Left renal pelvis (tissue), 4 donors: ENCODE results near the gene EVI5. TPM values are rescaled to one million over a fixed set of nuclear protein-coding genes. Genes with fewer than 3 reads are reported as not detected.
"Not testable (repeated sequence)": the region's sequence is repeated elsewhere in the genome, so short reads cannot be mapped to it uniquely, and the experiment has no call there.

Source experiments
- DNase-seq, 4 donors: peaks; one replicate each; pipeline ENCODE4 v3.0.0-alpha.2; 2013; ENCODE audit warnings: low read depth in 4 of 4, low spot score in 3 of 4
- polyA plus RNA-seq, 4 donors: library from polyadenylated mRNA; unstranded; fragments of 120-200 nt; gene quantifications; one replicate each; pipeline ENCODE4 v1.2.1, GENCODE V29; 2013; ENCODE audit not compliant: insufficient read length in 4 of 4

EVI5 gene
- polyA plus RNA-seq, 4 donors = 18.1 to 24.0 (median 21.5) TPM

DNA sequence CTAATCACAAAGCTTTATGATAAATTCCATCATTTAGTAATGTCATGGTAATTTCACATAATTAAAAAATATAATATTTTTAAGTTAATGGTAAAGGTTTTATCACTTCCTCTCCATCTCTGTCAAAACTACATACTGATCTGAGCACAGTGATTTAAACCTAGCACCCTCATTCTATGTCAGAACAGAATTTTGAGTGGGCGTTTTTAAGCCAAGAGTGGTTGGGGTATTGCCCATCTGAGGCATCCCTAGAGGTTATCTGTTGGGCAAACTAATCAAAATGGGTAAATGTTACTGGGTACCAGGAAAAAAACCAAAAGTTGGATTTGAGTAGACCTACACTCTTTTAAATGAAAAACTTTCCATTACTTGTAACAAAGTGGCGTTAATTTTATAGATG lies 197.5 kb downstream of the EVI5 start:
- no peak for DNase-seq

DNA sequence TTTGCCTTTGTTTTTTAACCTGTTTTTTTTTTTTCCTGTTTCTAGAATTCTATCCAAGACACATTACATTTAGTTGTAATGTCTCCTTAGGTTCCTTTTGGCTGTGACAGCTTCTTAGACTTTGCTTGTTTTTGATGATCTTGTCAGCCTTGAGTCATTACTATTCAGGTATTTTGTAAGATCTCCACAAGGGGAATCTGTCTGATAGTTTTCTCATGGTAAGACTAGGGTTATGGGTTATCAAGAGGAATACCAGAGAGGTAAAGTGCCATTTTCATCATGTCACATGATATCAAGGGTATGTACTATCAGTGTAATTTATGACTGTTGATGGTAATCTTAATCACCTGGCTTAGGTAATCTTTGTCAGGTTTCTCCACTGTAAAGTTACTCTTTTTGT lies 199.1 kb downstream of the EVI5 start:
- DNase-seq = no peak

DNA sequence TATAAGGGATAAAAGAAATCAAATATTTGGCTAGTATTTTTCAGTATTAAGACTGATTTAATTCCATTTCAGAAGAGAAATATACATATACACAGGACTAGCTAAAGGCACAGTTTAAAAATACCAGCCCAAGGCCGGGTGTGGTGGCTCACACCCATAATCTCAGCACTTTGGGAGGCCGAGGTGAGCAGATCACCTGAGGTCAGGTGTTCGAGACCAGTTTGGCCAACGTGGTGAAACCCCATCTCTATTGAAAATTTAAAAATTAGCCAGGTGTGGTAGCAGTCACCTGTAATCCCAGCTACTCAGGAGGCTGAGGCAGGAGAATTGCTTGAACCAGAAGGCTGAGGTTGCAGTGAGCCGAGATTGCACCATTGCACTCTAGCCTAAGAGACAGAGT lies 200.1 kb downstream of the EVI5 start:
- DNase-seq = not testable (repeated sequence)

DNA sequence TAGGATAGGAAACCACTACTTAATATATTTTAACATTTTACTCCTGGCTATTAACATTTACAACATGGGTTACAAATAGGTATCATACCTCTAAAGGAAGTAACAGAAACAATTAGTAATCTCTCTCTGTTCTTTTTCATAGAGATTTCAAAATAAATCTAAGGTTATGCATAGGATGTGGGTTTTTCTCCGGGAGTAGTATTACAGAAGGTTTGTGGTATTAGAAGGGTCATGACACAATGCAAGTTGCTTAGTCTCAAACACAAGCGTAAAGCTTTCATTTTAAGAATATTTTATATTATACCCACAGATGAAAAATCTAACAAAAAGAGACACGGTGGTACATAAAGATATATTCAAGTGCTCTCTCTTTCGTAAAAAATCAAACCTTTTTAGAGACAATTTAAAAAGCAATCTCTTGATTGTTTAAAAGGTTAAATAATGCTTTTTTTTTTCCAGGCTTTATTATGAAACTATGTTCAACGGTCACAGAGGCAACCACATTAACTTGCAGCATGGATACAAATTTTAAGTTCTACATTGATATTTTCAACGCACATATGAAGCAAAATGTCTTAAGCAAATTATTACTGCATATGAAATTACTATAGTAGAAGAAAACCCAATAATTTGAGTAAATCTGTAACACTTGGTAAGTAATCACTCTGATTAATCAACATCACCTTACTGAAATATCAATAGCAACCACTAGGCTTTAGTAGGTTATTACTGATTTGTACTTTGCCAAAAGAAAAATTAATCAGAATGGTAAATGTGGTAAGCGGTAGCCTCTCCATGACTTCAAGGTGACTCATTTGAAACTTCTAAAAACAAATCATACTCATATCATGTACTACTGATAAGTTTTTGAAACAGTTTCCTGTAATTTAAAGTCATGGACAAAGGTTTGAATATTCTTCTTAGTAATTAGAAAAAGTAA lies 200.8 kb downstream of the EVI5 start:
- DNase-seq = no peak

DNA sequence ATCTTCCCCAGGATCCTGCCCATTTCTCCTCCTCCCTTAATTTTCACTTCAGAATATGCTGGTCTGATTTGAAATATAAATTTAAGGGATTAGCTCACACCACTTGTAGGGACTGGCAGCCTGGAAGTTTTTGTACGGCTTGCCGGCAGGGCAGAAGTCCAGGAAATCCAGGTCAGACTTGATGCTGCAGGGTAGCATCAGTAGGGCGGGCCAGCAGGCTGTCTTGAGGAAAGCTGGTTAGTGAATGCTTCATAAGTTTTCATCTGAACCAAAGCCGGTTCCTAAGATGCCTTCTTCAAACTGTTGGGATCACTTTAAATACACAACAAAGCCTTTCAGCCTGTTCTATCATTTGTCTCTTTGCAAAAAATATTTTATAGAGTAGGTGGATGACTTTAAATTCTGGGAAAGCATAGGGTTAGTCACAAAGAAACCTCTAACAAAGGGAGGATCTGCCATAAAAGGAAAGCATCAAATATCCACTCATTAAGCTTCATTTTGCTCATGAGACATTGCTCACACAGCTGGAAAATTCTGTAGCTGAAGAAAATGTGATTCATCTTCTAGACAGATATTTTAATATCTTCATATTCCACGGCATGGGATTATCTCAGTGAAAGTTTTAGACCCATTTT lies 207.5 kb downstream of the EVI5 start:
- DNase-seq = no peak

DNA sequence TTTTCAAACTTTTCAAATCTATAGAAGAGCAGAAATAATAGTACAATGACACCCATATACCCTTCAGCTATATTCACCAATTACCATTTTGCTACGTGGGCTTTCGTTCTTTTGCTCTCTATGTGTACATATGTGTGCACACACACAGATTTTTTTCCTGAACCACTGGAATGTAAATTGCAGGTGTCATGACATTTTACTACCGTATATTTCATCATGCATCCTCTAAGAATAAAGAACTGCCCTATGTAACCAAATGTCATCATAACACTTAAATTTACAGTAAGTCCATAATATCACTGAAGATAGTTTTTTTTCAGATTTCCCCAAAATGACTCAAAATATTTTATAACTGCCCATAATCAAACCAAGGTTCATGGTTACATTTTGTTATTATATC lies 209.8 kb downstream of the EVI5 start:
- DNase-seq = no peak

DNA sequence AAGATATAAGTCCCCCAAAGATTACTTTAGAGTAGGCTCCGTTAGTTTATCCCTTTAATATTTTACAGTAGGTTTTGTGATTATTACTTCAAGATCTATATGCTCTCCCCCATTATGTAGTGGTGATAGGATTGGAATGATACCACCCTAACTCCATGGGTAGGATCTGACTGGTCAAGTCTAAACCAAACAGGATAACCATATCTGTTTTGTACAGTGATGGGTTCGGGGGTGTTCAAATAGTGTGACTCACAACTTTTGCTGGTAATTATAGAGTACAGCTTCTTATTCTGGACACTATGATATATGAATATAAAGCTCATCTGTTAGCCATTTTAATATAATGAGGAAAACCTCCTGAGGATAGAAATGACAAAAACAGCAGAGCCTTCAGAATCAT lies 212.4 kb downstream of the EVI5 start:
- DNase-seq = no peak

DNA sequence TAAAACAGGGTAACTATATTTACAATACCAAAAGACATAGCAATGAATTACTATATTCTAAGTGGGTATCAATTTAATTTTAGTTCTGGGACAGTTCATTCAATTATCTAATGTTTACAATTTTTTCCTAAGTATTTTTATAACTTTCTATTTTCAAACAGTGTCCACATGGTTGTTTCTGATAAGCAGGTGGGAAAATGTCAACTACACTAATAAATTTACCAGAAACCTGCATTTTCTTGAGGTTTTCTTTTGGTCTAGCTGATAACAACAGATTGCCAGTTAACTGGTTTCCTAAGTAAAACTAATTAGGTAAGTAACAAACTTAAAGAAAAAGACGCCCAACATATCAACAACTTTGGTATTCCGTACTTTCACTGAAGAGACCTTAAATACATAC lies 213.3 kb downstream of the EVI5 start:
- DNase-seq = no peak

DNA sequence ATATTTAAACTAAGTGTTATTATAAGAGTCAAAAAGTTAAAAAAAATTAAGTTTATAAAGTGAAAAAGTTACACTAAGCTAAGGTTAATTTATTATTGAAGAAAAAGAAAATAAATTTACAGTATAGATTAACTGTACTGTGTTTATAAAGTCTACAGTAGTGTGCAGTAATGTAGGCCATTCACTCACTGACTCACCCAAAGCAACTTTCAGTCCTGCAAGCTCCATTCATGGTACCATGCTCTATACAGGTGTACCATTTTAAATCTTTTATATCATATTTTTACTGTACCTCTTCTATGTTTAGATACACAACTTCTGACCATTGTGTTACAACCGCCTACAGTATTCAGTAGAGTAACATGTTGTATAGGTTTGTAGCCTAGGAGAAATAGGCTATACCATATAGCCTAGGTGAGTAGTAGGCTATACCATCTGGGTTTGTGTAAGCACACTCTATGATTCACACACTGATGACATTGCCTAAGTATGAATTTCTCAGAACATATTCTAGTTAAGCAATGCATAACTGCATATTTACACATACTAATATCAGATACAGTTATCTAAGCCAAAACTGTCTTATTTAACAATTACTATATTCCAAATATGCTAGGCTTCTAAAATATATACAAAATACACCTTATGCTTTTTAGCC lies 217.6 kb downstream of the EVI5 start:
- DNase-seq = no peak

DNA sequence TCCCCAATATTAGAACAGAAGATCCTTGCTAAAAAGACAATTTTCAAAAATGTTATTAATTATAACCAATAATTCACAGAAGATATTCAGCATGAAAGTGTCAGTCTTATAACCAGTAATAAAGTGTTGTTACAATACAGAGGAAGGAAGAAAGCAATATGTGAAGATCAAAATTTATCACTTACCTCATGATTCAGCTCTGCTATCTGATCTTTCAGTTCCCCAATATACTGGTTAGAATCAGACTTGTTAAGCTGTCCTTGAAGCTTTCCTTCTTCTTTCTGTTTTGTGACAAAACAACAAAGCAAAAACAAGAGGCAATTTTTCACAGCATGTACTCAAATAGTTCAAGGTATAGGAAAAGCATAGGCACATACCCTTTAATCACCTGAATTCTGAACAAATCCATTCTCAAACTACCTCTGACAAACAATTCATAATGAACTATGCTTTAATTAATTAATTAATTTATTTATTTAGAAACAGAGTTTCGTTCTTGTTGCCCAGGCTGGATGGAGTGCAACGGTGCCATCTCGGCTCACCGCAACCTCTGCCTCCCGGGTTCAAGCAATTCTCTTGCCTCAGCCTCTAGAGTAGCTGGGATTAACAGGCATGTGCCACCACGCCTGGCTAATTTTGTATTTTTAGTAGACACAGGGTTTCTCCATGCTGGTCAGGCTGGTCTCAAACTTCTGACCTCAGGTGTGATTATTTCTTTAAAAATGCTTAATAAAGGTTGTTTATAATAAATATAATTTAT lies 221.3 kb downstream of the EVI5 start:
- no peak for DNase-seq

DNA sequence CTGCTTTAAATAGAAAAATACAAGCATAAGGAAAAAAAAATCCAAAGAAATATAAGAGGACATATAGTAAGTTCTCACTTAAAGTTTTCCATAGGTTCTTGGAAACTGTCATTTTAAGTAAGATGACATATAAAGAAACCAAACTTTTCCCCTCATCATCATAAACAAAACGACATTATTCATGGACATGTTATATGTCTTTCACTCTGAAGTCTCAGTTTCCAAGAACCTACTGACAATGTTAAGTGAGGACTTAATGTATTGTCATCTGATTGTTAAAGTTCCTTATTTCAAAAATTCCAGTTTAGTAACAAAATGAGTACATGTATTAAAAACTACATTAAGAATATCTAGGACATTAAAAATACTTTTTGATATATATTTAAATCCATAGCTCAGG lies 228.6 kb downstream of the EVI5 start:
- DNase-seq = no peak

DNA sequence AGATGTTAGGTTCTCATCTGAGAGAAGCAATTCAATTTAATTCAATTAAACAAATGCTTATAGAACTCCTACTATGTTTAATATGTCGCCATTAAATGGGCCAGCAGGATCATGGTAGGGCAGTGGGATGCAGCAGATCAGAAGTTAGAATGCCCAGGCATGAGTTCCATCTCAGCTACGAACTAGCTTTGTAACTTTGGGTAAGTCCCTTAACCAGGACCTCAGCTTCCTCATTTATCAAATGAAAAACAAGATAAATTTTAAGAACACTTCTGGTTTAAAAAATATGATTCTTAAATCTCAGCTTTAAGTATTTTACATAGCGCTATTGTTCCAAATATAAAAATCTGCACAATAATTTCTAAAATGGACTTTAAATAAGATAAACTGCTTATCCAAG lies 230.7 kb downstream of the EVI5 start:
- DNase-seq = no peak

DNA sequence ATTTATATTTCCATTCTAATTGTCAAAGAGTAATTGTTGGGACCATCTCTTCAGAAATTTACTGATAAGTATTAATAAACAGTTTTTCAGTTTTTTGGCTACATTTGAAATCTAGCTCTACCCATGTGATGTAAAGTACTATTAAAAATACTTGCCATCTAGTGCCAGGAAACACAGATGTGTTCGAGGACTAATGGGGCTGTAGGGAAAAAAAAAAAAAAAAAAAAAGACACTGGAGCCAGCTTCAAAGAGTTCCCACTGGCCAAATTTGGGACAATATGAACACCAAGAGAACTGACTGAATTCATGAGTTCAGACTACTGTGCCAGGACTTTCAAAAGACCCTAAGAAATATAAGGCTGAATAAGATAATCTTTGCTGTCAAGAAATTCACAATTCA lies 233.0 kb downstream of the EVI5 start:
- DNase-seq = no peak

DNA sequence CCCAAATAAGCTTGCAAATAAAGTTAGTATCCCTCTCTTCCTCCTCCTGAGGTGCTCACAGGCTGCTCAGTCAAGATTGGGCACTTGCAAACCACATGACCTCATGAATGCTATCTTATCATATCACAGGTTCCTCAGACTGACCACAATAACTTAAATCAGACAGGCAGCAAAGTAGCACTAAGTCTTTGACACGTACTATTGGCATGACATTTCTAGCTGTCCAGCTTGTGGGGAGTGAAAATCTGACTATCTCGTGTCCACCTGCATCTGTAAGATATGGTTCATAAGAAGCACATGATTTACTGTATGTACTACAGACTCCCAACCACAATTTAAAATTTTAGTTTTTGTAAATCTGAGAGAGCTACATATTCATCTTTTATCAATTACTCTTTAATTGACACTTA lies 240.1 kb downstream of the EVI5 start:
- no peak for DNase-seq

DNA sequence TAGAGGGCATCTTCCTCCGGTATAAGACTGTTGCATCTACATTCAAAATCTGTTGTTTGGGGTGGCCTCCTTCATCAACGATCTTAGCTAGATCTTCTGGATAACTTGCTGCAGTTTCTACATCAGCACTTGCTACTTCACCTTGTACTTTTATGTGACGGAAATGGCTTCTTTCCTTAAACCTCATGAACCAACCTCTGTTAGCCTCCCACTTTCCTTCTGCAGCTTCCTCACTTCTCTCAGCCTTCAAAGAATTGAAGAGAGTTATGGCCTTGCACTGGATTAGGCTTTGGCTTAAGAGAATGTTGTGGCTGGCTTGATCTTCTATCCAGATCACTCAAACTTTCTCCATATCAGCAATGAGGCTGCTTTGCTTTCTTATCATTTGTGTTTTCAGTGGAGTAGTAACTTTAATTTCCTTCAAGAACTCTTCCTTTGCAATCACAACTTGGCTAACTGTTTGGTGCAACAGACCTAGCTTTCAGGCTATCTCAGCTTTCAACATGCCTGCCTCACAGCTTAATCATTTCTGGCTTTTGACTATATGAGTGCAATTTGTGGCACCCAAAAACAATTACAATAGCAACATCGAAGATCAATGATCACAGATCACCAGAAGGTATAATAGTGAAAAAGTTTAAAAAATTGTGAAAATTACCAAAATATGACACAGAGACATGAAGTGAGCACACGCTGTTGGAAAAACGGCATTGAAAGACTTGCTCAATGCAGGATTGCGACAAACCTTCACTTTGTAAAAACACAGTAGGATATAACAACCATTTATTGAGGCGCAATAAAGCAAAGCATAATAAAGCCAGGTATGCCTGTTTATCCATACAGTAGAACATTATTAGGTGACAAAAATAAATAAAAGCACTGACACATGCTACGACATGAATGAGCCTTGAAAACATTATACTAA lies 241.5 kb downstream of the EVI5 start:
- no peak for DNase-seq

DNA sequence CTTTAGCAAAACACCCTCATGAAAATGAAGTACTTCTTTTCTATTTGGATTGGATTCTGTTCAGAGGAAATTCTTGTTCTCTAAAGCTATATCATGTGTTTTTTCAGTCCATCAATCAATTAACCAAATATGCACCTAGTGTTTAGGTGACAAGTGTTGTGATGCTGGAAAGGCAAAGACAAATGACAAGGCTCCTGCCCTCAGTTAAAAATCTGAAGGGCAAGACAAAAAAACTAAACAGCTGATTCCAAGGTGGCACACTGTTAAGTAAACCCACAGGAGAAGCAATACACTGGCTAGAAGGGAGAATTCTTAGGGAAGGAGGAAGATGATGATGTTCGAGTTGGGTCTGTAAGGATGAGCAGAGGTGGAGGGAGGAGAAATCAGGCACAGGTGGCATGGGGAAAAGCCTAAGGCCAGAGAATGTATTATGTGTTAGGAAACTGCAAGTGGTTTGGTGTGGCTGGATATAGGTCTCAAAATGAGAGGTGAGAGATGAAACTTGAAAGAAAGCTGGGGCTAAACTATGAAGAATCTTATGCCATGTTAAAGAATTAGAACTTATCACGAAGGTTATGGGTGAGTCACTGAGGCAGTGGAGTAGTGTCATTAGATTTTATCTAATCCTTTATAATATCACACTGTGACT lies 246.4 kb downstream of the EVI5 start:
- DNase-seq = no peak

DNA sequence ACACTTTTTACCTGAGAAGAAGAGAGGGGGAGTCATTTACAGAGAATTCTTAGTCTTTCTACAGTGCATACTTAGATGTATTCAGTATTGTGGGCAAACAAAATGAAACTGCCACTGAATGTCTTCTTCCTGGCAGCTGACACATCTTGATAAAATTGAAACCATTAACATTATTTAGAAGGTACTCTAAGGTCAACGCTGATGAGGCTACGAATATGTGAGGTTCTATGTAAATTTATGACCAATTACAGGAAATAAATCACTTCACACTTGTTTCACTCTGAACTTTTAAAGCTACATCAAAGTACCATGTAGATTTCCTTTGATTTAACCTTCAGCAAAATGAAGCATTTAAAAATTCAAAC lies 246.9 kb downstream of the EVI5 start:
- no peak for DNase-seq

DNA sequence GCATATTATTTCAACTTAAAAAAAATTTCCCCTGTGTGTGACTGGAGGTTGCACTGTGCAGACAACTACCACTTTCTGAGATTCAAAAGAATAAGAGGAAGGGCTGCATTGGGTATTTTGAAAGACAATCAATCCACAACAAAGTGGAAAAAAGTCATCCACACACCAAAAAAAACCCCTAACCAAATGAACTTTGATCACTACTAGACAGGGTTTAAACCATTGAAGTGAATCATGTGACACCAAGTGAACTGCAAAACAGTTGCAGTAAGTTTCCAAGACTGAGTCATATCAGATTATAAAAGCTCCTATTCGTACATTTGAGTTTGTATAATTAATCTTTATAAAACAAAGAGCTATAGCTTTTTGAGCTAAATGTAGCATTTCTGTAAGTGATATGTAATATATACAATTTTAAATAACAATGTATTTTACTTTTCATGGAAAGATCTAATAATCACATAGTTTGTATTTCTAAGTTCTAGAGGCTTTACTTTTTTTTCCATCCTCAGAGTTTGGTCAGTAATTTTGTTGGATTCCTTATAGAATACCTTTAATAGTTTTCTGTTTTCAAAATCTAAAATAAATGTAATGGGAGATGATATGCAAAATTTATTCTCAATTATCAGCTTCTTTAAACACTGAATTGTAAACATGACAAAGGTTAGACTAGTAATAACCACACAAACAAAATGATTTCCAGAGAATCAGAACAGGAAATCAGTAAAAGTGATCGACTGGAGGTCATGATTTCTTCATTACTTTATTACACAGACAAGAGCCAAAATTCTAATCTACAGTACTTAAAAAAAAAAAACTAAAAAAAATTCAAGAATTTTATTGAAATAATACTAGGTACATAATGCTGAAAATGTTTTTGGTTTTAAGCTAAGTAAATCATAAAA lies 247.7 kb downstream of the EVI5 start:
- DNase-seq = no peak
